Dendritic cell treated with granulocyte-macrophage colony-stimulating factor and Interleukin-4, amounts not matched to agents 40 ng/mL and 50 ng/mL, for 4 days (primary cell): Measurements from ENCODE around the gene NANOGP8.

Experiments used
- H3K27ac Mint-ChIP-seq: one replicate; pipeline ENCODE4 v1.8.0; 2022; ENCODE audit warnings: mild to moderate bottlenecking, mixed read lengths
- H3K27me3 Mint-ChIP-seq: one replicate; pipeline ENCODE4 v1.8.0; 2022; ENCODE audit warnings: mild to moderate bottlenecking, mixed read lengths
- H3K36me3 Mint-ChIP-seq: one replicate; pipeline ENCODE4 v1.8.0; 2022; ENCODE audit warnings: low read depth, mixed read lengths
- H3K4me1 Mint-ChIP-seq: one replicate; pipeline ENCODE4 v1.8.0; 2022; ENCODE audit warnings: low read depth, mixed read lengths
- H3K4me3 Mint-ChIP-seq: one replicate; pipeline ENCODE4 v1.8.0; 2022; ENCODE audit warnings: mild to moderate bottlenecking, moderate library complexity, mixed read lengths
- H3K9me3 Mint-ChIP-seq: one replicate; pipeline ENCODE4 v1.8.0; 2022; ENCODE audit warnings: mixed read lengths
- intact Hi-C: fragments of 100-400 bp; cut with micrococcal nuclease; formaldehyde crosslinking; loops from one replicate; pipeline ENCODE4 v1.15.0; 2022

Gene NANOGP8

DNA sequence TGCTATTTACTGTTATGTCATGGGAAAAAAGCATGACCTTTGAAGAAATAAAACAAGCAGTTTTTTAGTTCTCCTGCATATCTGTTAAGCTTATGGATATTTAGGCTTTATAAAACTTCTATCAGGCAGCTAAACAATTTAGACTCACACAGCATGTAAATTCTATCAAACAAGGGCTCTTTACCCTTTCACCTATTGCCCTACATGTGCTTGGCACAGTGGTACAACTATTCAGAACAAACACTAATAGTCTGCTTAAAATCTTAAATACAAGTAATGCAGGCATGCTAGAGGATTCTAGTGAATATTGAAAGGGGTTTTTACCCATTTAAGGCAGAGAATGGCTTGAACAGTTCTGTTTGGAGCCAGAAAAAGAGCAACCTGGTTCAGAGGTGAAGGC is 23.4 kb upstream of the NANOGP8 start:
- H3K4me3 Mint-ChIP-seq = no peak overlapping the region
- intact Hi-C loops = no loop called here
- H3K4me1 Mint-ChIP-seq = no peaks in the 10 kb centered on the region
- H3K9me3 Mint-ChIP-seq = no peaks in the 10 kb centered on the region
- no peak overlapping the region for H3K27ac Mint-ChIP-seq
- H3K27me3 Mint-ChIP-seq = no peaks in the 10 kb centered on the region
- no peaks in the 10 kb centered on the region for H3K36me3 Mint-ChIP-seq

DNA sequence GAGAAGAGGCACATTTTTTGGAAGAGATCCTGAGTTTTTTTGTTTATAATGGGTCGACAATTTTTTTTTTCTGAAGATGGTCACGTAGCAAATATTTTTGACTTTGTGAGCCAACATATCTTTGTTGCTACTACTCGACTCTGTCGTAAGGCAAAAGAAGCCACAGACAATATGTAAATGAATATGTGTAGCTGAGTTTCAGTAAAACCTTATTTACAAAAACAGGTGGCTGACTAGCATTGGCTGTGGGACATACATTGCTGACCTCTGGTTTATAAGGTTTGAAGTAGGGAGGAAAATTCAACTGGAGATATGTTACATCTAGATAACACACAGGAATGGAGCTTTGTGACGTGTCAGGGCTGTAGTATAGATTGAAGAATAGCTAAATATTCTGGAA is 22.5 kb upstream of the NANOGP8 start:
- Mint-ChIP-seq H3K36me3 (no peaks in the 10 kb centered on the region), H3K27me3 (no peaks in the 10 kb centered on the region), H3K9me3 (no peaks in the 10 kb centered on the region), H3K4me3 (no peak overlapping the region), H3K27ac (no peak overlapping the region), H3K4me1 (no peaks in the 10 kb centered on the region)
- intact Hi-C loops = no loop called here

DNA sequence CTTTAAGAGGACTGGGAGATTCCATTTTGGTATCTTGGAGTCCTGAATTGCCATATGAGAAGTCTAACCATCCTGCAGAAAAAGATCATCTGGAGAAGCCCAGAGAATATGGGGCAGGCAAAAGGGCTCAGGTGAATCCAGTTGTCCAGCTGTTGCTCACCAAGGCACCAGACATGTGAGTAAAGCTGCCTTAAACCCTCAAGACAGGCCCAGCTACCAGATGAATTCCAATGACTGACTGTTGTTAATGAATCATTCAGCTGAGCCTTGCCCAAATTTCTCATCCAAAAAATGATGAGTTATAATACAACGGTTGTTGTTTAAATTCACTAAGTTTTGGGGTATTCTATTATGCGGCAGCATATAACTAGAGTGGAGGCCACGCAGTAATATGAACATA is 22.0 kb upstream of the NANOGP8 start:
- no peaks in the 10 kb centered on the region for H3K4me1 Mint-ChIP-seq

GRCh38 chr15:35104526-35105147 is 19.5 kb upstream of the NANOGP8 start:
- Mint-ChIP-seq H3K27me3 (no peaks in the 10 kb centered on the region), H3K27ac (no peak overlapping the region), H3K9me3 (no peaks in the 10 kb centered on the region), H3K4me1 (no peaks in the 10 kb centered on the region), H3K36me3 (no peaks in the 10 kb centered on the region), H3K4me3 (no peak overlapping the region)
- intact Hi-C loops = no loop called here

More for the DNA sequence above, 22.0 kb upstream of the NANOGP8 start:
- no peaks in the 10 kb centered on the region for H3K27me3 Mint-ChIP-seq
- intact Hi-C loops = no loop called here
- no peaks in the 10 kb centered on the region for H3K9me3 Mint-ChIP-seq
- no peaks in the 10 kb centered on the region for H3K36me3 Mint-ChIP-seq
- no peak overlapping the region for H3K4me3 Mint-ChIP-seq
- no peak overlapping the region for H3K27ac Mint-ChIP-seq

GRCh38 chr15:35102186-35102585 is 17.1 kb upstream of the NANOGP8 start:
- no peaks in the 10 kb centered on the region for H3K36me3 Mint-ChIP-seq
- intact Hi-C loops = no loop called here
- H3K4me3 Mint-ChIP-seq = no peak overlapping the region
- H3K27ac Mint-ChIP-seq = no peak overlapping the region
- H3K27me3 Mint-ChIP-seq = no peaks in the 10 kb centered on the region
- H3K9me3 Mint-ChIP-seq = no peaks in the 10 kb centered on the region
- H3K4me1 Mint-ChIP-seq = no peaks in the 10 kb centered on the region

DNA sequence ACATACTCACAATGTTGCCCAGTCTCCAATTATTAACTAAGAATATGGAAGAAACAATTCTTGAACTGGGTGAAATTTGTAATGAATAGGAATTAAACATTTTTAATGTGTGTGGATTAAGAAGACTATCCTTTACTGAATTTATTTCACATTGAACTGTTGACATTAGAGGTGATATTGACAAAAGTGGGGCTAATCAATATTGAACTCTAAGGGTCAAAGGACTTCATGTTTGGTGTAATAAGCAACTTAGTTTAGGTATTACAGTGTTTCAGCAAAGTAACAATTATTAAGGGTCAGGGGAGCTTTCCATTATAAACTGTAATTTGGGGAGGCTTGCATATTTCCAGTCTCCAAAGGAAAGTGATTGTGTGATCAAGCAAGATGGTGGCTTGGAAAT is 16.2 kb upstream of the NANOGP8 start:
- no peaks in the 10 kb centered on the region for H3K27me3 Mint-ChIP-seq
- H3K4me3 Mint-ChIP-seq = no peak overlapping the region
- H3K9me3 Mint-ChIP-seq = no peaks in the 10 kb centered on the region
- H3K4me1 Mint-ChIP-seq = peaks cover 2% of the 10 kb centered on the region
- intact Hi-C loops = no loop called here
- H3K27ac Mint-ChIP-seq = no peak overlapping the region
- H3K36me3 Mint-ChIP-seq = no peaks in the 10 kb centered on the region

DNA sequence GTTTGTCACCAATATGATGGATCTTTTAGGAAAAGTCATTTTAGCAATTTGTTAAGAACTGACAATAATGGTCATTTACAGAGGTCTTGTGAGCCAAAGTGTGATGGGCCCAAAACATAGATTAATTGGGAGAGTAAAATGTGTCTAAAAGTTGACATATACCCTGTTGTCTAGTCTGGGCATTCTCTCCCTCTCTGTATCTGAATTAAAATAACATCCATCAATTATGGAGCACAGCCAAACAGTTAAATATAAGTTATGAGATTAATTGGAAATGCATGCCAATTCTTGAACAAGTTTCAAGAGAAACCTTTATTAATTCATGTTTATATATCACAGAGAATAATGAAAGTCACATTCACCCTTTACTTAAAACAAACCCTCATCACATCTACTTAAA is 13.6 kb upstream of the NANOGP8 start:
- no peak overlapping the region for H3K4me3 Mint-ChIP-seq
- H3K9me3 Mint-ChIP-seq = no peaks in the 10 kb centered on the region
- H3K4me1 Mint-ChIP-seq = peaks cover 7% of the 10 kb centered on the region
- H3K36me3 Mint-ChIP-seq = no peaks in the 10 kb centered on the region
- no peak overlapping the region for H3K27ac Mint-ChIP-seq
- no peaks in the 10 kb centered on the region for H3K27me3 Mint-ChIP-seq
- intact Hi-C loops = no loop called here

- H3K9me3 Mint-ChIP-seq = peaks cover 12% of the 10 kb centered on the region
- H3K36me3 Mint-ChIP-seq = no peaks in the 10 kb centered on the region
- H3K27me3 Mint-ChIP-seq = no peaks in the 10 kb centered on the region
- intact Hi-C loops = no loop called here
- H3K4me3 Mint-ChIP-seq = no peak overlapping the region
- peaks cover 7% of the 10 kb centered on the region for H3K4me1 Mint-ChIP-seq
- no peak overlapping the region for H3K27ac Mint-ChIP-seq
Measured at GRCh38 chr15:35095941-35096340, 10.8 kb upstream of the NANOGP8 start.

GRCh38 chr15:35092846-35093245 is 7.8 kb upstream of the NANOGP8 start:
- H3K9me3 Mint-ChIP-seq = peaks cover 12% of the 10 kb centered on the region
- H3K27ac Mint-ChIP-seq = no peak overlapping the region
- H3K4me3 Mint-ChIP-seq = no peak overlapping the region
- H3K36me3 Mint-ChIP-seq = no peaks in the 10 kb centered on the region
- peaks cover 7% of the 10 kb centered on the region for H3K4me1 Mint-ChIP-seq
- intact Hi-C loops = no loop called here
- no peaks in the 10 kb centered on the region for H3K27me3 Mint-ChIP-seq

GRCh38 chr15:35092311-35092710 is 7.2 kb upstream of the NANOGP8 start:
- H3K9me3 Mint-ChIP-seq = peaks cover 12% of the 10 kb centered on the region
- no peaks in the 10 kb centered on the region for H3K36me3 Mint-ChIP-seq
- H3K4me3 Mint-ChIP-seq = no peak overlapping the region
- intact Hi-C loops = no loop called here
- H3K4me1 Mint-ChIP-seq = peaks cover 7% of the 10 kb centered on the region
- H3K27me3 Mint-ChIP-seq = no peaks in the 10 kb centered on the region
- no peak overlapping the region for H3K27ac Mint-ChIP-seq

GRCh38 chr15:35090104-35090807 is 5.2 kb upstream of the NANOGP8 start:
- Mint-ChIP-seq H3K9me3 (peaks cover 12% of the 10 kb centered on the region), H3K36me3 (no peaks in the 10 kb centered on the region), H3K4me3 (no peak overlapping the region), H3K4me1 (no peaks in the 10 kb centered on the region), H3K27me3 (no peaks in the 10 kb centered on the region), H3K27ac (no peak overlapping the region)
- intact Hi-C loops = no loop called here

GRCh38 chr15:35089551-35089950 is 4.5 kb upstream of the NANOGP8 start:
- intact Hi-C loops = no loop called here
- no peaks in the 10 kb centered on the region for H3K36me3 Mint-ChIP-seq
- H3K4me3 Mint-ChIP-seq = no peak overlapping the region
- H3K27ac Mint-ChIP-seq = no peak overlapping the region
- peaks cover 12% of the 10 kb centered on the region for H3K9me3 Mint-ChIP-seq
- no peaks in the 10 kb centered on the region for H3K4me1 Mint-ChIP-seq
- no peaks in the 10 kb centered on the region for H3K27me3 Mint-ChIP-seq

GRCh38 chr15:35088329-35088728 is 3.2 kb upstream of the NANOGP8 start:
- Mint-ChIP-seq H3K27ac (no peak overlapping the region), H3K4me1 (no peaks in the 10 kb centered on the region), H3K27me3 (no peaks in the 10 kb centered on the region), H3K9me3 (peaks cover 12% of the 10 kb centered on the region), H3K36me3 (no peaks in the 10 kb centered on the region), H3K4me3 (no peak overlapping the region)
- intact Hi-C loops = no loop called here

GRCh38 chr15:35087759-35088158 is 2.7 kb upstream of the NANOGP8 start:
- Mint-ChIP-seq H3K9me3 (peaks cover 10% of the 10 kb centered on the region), H3K4me3 (no peak overlapping the region), H3K36me3 (no peaks in the 10 kb centered on the region), H3K4me1 (no peaks in the 10 kb centered on the region), H3K27ac (no peak overlapping the region), H3K27me3 (no peaks in the 10 kb centered on the region)
- intact Hi-C loops = no loop called here
